ENCODE data around the gene DVL1. TPM values are rescaled to one million over a fixed set of nuclear protein-coding genes. Genes with fewer than 3 reads are reported as not detected.

The DVL1 gene
- total and polyA plus RNA-seq, 2 of the 13 experiments (the other 11 are each of a cell fraction or from before 2014, with no cell fraction given) = 30.8 to 60.4 TPM

GRCh38 chr1:1287288-1288110 lies 61.7 kb downstream of the DVL1 start (continued):
- TF ChIP-seq AHDC1 (CRISPR knock-in tag; IDR thresholded peaks at IDR 0.05; ENCODE audit: borderline replicate concordance) (no peak), THYN1 (CRISPR knock-in tag; IDR thresholded peaks at IDR 0.05; ENCODE audit: borderline replicate concordance, low read depth) (no peak), ZNF292 (CRISPR knock-in tag; IDR thresholded peaks at IDR 0.05; ENCODE audit: borderline replicate concordance, low read depth) (peak; percentile 81), ZNF296 (CRISPR knock-in tag; conservative IDR thresholded peaks at IDR 0.05) (peak; percentile 87), ZSCAN31 (CRISPR knock-in tag; IDR thresholded peaks at IDR 0.05; ENCODE audit: low read depth) (no peak; the same call in 1 of the 2 replicates), THAP9 (CRISPR knock-in tag; IDR thresholded peaks at IDR 0.05; ENCODE audit: borderline replicate concordance) (0 out of 2 replicates have a peak, but pooled peaks have one; percentile 9), HDAC1 (CRISPR knock-in tag; IDR thresholded peaks at IDR 0.05) (peak; percentile 80), DNMT1 (CRISPR knock-in tag; IDR thresholded peaks at IDR 0.05) (no peak), ZNF782 (CRISPR knock-in tag; IDR thresholded peaks at IDR 0.05; ENCODE audit: borderline replicate concordance) (peak; percentile 76; the same call in 1 of the 2 replicates), TCF7 (IDR thresholded peaks at IDR 0.05; ENCODE audit: low read depth) (no peak), TMF1 (CRISPR knock-in tag; IDR thresholded peaks at IDR 0.05; ENCODE audit: low read depth) (no peak), NRL (CRISPR knock-in tag; IDR thresholded peaks at IDR 0.05; ENCODE audit: borderline replicate concordance) (no peak; the same call in 1 of the 2 replicates), ZNF280D (CRISPR knock-in tag; IDR thresholded peaks at IDR 0.05) (peak; percentile 51; the same call in 1 of the 2 replicates), ZNF781 (CRISPR knock-in tag; IDR thresholded peaks at IDR 0.05; ENCODE audit: borderline replicate concordance, not compliant biosample characterization) (no peak), IKZF1 (IDR thresholded peaks at IDR 0.05) (no peak), TOE1 (CRISPR knock-in tag; IDR thresholded peaks at IDR 0.05) (no peak), CHCHD3 (CRISPR knock-in tag; IDR thresholded peaks at IDR 0.05) (no peak)

Measured in HepG2 (cell line).